ENCODE results near the gene BLNK. TPM values are rescaled to one million over a fixed set of nuclear protein-coding genes. Genes with fewer than 3 reads are reported as not detected.

Gene BLNK
- total RNA-seq, 1 donor from 2014 or later = not detected

- Histone ChIP-seq H2AFZ (ENCODE audit: low read depth, low read length) (no peak overlapping the region), H3K27ac (ENCODE audit: low read depth, low read length) (no peak overlapping the region), H3K79me2 (ENCODE audit: insufficient read depth, low read length) (no peaks in the 10 kb centered on the region), H3K4me1 (ENCODE audit: insufficient read depth, low read length) (no peaks in the 10 kb centered on the region), H3K36me3 (ENCODE audit: insufficient read depth, low read length) (no peaks in the 10 kb centered on the region), H3K9ac (ENCODE audit: low read length) (no peak overlapping the region), H3K9me3 (ENCODE audit: insufficient read depth, low read depth, low read length) (no peaks in the 10 kb centered on the region), H4K20me1 (ENCODE audit: insufficient read depth, low read length) (no peaks in the 10 kb centered on the region), H3K4me2 (ENCODE audit: low read length) (no peak overlapping the region), H3K4me3 (ENCODE audit: insufficient read depth, low read depth, low read length) (no peak overlapping the region), H3K27me3 (ENCODE audit: insufficient read depth, low read length) (no peaks in the 10 kb centered on the region)
- Mint-ChIP-seq H3K4me3 (ENCODE audit: unreplicated experiment) (no peak overlapping the region), H3K9me3 (ENCODE audit: unreplicated experiment) (peaks cover 15% of the 10 kb centered on the region), H3K27ac (ENCODE audit: unreplicated experiment) (no peak overlapping the region), H3K27me3 (ENCODE audit: low read depth, unreplicated experiment) (no peaks in the 10 kb centered on the region), H3K4me1 (ENCODE audit: low read depth, unreplicated experiment) (no peaks in the 10 kb centered on the region), H3K36me3 (ENCODE audit: low read depth, unreplicated experiment) (peaks cover 30% of the 10 kb centered on the region)
- DNase-seq (ENCODE audit: low read depth) = no peak
- no peak for TF ChIP-seq CTCF (IDR thresholded peaks at IDR 0.05; ENCODE audit: insufficient read depth, low read depth, low read length)
- no peak for TF ChIP-seq EZH2 (IDR thresholded peaks at IDR 0.05; ENCODE audit: insufficient read depth, low read length)
- no peak for FAIRE-seq
Observed at GRCh38 chr10:96165726-96166125, 105.6 kb downstream of the BLNK start.

- Histone ChIP-seq H3K9ac (ENCODE audit: low read length) (no peak overlapping the region), H4K20me1 (ENCODE audit: insufficient read depth, low read length) (no peaks in the 10 kb centered on the region), H2AFZ (ENCODE audit: low read depth, low read length) (no peak overlapping the region), H3K4me2 (ENCODE audit: low read length) (no peak overlapping the region), H3K79me2 (ENCODE audit: insufficient read depth, low read length) (peaks cover 4% of the 10 kb centered on the region), H3K9me3 (ENCODE audit: insufficient read depth, low read depth, low read length) (no peaks in the 10 kb centered on the region), H3K4me1 (ENCODE audit: insufficient read depth, low read length) (peaks cover 3% of the 10 kb centered on the region), H3K36me3 (ENCODE audit: insufficient read depth, low read length) (peaks cover 2% of the 10 kb centered on the region), H3K4me3 (ENCODE audit: insufficient read depth, low read depth, low read length) (no peak overlapping the region), H3K27ac (ENCODE audit: low read depth, low read length) (no peak overlapping the region), H3K27me3 (ENCODE audit: insufficient read depth, low read length) (no peaks in the 10 kb centered on the region)
- H3K9me3 Mint-ChIP-seq (ENCODE audit: unreplicated experiment) = peaks cover 2% of the 10 kb centered on the region
- peaks cover 11% of the 10 kb centered on the region for H3K4me1 Mint-ChIP-seq (ENCODE audit: low read depth, unreplicated experiment)
- FAIRE-seq (no peak), DNase-seq (ENCODE audit: low read depth) (peak; percentile 2)
- TF ChIP-seq CTCF (IDR thresholded peaks at IDR 0.05; ENCODE audit: insufficient read depth, low read depth, low read length) (no peak), EZH2 (IDR thresholded peaks at IDR 0.05; ENCODE audit: insufficient read depth, low read length) (no peak)
- H3K4me3 Mint-ChIP-seq (ENCODE audit: unreplicated experiment) = no peak overlapping the region
- H3K27ac Mint-ChIP-seq (ENCODE audit: unreplicated experiment) = peak overlapping the region; percentile 47
- peaks cover 28% of the 10 kb centered on the region for H3K36me3 Mint-ChIP-seq (ENCODE audit: low read depth, unreplicated experiment)
- no peaks in the 10 kb centered on the region for H3K27me3 Mint-ChIP-seq (ENCODE audit: low read depth, unreplicated experiment)
Observed at GRCh38 chr10:96153070-96153469, 118.3 kb downstream of the BLNK start.

GRCh38 chr10:96152437-96152836 is 118.9 kb downstream of the BLNK start:
- Histone ChIP-seq H3K4me2 (ENCODE audit: low read length) (no peak overlapping the region), H4K20me1 (ENCODE audit: insufficient read depth, low read length) (no peaks in the 10 kb centered on the region), H3K9me3 (ENCODE audit: insufficient read depth, low read depth, low read length) (no peaks in the 10 kb centered on the region), H3K4me1 (ENCODE audit: insufficient read depth, low read length) (peaks cover 3% of the 10 kb centered on the region), H3K9ac (ENCODE audit: low read length) (no peak overlapping the region), H3K27ac (ENCODE audit: low read depth, low read length) (no peak overlapping the region), H3K36me3 (ENCODE audit: insufficient read depth, low read length) (peaks cover 5% of the 10 kb centered on the region), H3K79me2 (ENCODE audit: insufficient read depth, low read length) (peaks cover 4% of the 10 kb centered on the region), H3K27me3 (ENCODE audit: insufficient read depth, low read length) (no peaks in the 10 kb centered on the region), H2AFZ (ENCODE audit: low read depth, low read length) (no peak overlapping the region), H3K4me3 (ENCODE audit: insufficient read depth, low read depth, low read length) (no peak overlapping the region)
- Mint-ChIP-seq H3K9me3 (ENCODE audit: unreplicated experiment) (peaks cover 2% of the 10 kb centered on the region), H3K4me1 (ENCODE audit: low read depth, unreplicated experiment) (peaks cover 11% of the 10 kb centered on the region), H3K36me3 (ENCODE audit: low read depth, unreplicated experiment) (peaks cover 29% of the 10 kb centered on the region), H3K4me3 (ENCODE audit: unreplicated experiment) (no peak overlapping the region), H3K27ac (ENCODE audit: unreplicated experiment) (no peak overlapping the region), H3K27me3 (ENCODE audit: low read depth, unreplicated experiment) (no peaks in the 10 kb centered on the region)
- no peak for DNase-seq (ENCODE audit: low read depth)
- TF ChIP-seq CTCF (IDR thresholded peaks at IDR 0.05; ENCODE audit: insufficient read depth, low read depth, low read length) (no peak), EZH2 (IDR thresholded peaks at IDR 0.05; ENCODE audit: insufficient read depth, low read length) (no peak)
- FAIRE-seq = no peak

Other genes with a start within 250 kb of the BLNK start
- 19.4 and 21.5 TPM in 2 replicates for gene CCNJ, start 228.0 kb downstream of the BLNK start, total RNA-seq
- gene ZNF518A, start 141.3 kb downstream of the BLNK start, total RNA-seq = 19.3 and 24.1 TPM in 2 replicates
- gene DNTT, start 32.9 kb upstream of the BLNK start, total RNA-seq = not detected in 2 replicates
- not detected in 2 replicates for gene OPALIN, start 87.4 kb upstream of the BLNK start, total RNA-seq
- 7.6 and 9.6 TPM in 2 replicates for gene TLL2, start 242.4 kb upstream of the BLNK start, total RNA-seq

All from astrocyte (in vitro differentiated cells and primary cell).